ENCODE results near the gene DENND1A. TPM values are rescaled to one million over a fixed set of nuclear protein-coding genes. Genes with fewer than 3 reads are reported as not detected.

The DENND1A gene
- total RNA-seq, 2 experiments from 2014 or later: 21.9 to 23.3 TPM

- POLR2A ChIA-PET: no interaction called here
- no peak for TF ChIP-seq CTCF (IDR thresholded peaks at IDR 0.05)
- no peak for DNase-seq
These were observed 506.6 kb downstream of the DENND1A start for GRCh38 chr9:123423311-123423640.

DNA sequence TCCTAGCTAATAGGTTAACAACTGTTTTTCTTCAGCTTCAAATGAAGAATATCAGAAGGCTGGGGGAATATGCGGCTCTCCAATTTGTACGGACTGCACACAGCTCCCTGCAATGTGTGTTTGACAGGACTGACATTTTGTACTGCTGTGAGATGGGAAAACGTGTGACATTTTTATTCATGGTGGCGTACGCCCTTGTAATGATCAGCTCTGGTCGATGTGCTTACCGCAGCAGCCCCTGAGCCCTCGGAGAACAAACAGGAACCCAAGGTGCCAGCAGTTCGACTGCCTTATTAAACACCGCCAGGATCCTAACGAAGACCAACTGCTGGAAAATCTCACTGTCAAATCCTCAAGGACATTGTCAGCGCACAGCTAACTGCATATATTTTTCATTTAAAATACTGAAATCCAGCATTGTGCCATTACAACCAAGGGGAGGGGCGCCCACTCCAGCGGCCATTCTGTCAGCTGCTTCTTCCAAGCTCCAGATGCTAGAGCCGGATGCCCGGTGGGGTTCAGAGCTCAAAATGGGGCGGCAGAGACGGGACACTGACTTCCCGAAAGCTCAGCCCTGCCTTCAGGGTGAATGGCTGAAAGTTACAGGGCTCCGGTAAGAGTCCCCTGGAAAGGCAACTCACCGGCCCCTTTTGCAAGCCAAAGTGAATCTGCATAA lies 507.2 kb downstream of the DENND1A start:
- H3K4me3 Mint-ChIP-seq: no peak overlapping the region
- ATAC-seq (no peak), DNase-seq (no peak)
- H3K4me1 Mint-ChIP-seq (ENCODE audit: low read depth): no peaks in the 10 kb centered on the region
- intact Hi-C loops (cut with micrococcal nuclease): no loop called here
- ChIA-PET POLR2A (interaction anchor here (0.6 kb wide), 1 partner anchor 10 kb away, joined by 3 read pairs; no protein-coding TSS in a partner anchor), CTCF (no interaction called here)
- H3K36me3 Mint-ChIP-seq (ENCODE audit: low read depth): peaks cover 4% of the 10 kb centered on the region
- H3K27ac Mint-ChIP-seq: no peak overlapping the region
- TF ChIP-seq CTCF (IDR thresholded peaks at IDR 0.05): no peak
- no peaks in the 10 kb centered on the region for H3K9me3 Mint-ChIP-seq
- no peaks in the 10 kb centered on the region for H3K27me3 Mint-ChIP-seq

More at GRCh38 chr9:123423311-123423640, 506.6 kb downstream of the DENND1A start:
- no peak overlapping the region for H3K27ac Mint-ChIP-seq
- ATAC-seq: no peak
- H3K27me3 Mint-ChIP-seq: no peaks in the 10 kb centered on the region
- H3K36me3 Mint-ChIP-seq (ENCODE audit: low read depth): peaks cover 4% of the 10 kb centered on the region
- no peaks in the 10 kb centered on the region for H3K4me1 Mint-ChIP-seq (ENCODE audit: low read depth)
- intact Hi-C loops (cut with micrococcal nuclease): no loop called here
- CTCF ChIA-PET: no interaction called here
- no peak overlapping the region for H3K4me3 Mint-ChIP-seq
- no peaks in the 10 kb centered on the region for H3K9me3 Mint-ChIP-seq

DNA sequence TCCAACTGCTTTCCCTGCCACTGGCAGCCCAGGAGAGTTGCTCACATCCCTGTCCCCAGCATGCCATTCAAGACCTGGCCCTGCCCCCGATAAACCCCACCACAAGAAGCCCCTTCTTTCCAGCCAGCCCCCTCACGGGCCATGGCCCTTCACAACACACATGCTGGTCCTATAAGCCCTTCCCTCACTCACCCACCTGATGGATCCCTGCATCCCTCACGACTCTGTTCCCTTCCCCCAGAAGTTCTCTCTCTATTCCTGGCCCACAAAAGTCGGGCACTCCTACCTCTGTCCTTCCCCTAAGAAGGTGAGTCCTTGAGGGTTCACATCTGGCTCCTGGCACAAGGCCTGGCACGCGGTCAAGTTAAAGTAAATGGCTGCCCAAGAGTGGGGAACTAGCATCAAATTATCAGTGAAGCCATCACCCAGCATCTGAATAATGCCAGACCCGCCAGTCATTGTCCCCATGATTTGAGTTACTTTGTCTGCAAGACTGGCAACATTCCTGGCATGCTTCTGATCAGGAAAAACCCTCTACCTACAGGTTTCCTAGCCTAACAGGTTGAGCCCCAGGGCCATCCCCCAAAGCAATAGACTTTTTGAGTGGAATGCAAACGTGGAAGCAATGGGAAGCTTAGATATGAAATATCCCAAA lies 508.0 kb downstream of the DENND1A start:
- ATAC-seq: no peak
- Mint-ChIP-seq H3K4me3 (no peak overlapping the region), H3K9me3 (no peaks in the 10 kb centered on the region), H3K4me1 (ENCODE audit: low read depth) (no peaks in the 10 kb centered on the region), H3K27ac (peak overlapping the region; percentile 36), H3K27me3 (no peaks in the 10 kb centered on the region), H3K36me3 (ENCODE audit: low read depth) (peaks cover 3% of the 10 kb centered on the region)
- intact Hi-C loops (cut with micrococcal nuclease): no loop called here
- POLR2A ChIA-PET: interaction anchor here (0.6 kb wide), 1 partner anchor 11 kb away, joined by 3 read pairs; no protein-coding TSS in a partner anchor
- DNase-seq: no peak
- TF ChIP-seq CTCF (IDR thresholded peaks at IDR 0.05): no peak
- CTCF ChIA-PET: no interaction called here

GRCh38 chr9:123421186-123421585 lies 508.7 kb downstream of the DENND1A start:
- ATAC-seq (no peak), DNase-seq (no peak)
- Mint-ChIP-seq H3K9me3 (no peaks in the 10 kb centered on the region), H3K27me3 (no peaks in the 10 kb centered on the region), H3K4me3 (no peak overlapping the region), H3K4me1 (ENCODE audit: low read depth) (no peaks in the 10 kb centered on the region), H3K27ac (no peak overlapping the region), H3K36me3 (ENCODE audit: low read depth) (peaks cover 3% of the 10 kb centered on the region)
- ChIA-PET POLR2A (no interaction called here), CTCF (no interaction called here)
- intact Hi-C loops (cut with micrococcal nuclease): no loop called here
- TF ChIP-seq CTCF (IDR thresholded peaks at IDR 0.05): no peak

DNA sequence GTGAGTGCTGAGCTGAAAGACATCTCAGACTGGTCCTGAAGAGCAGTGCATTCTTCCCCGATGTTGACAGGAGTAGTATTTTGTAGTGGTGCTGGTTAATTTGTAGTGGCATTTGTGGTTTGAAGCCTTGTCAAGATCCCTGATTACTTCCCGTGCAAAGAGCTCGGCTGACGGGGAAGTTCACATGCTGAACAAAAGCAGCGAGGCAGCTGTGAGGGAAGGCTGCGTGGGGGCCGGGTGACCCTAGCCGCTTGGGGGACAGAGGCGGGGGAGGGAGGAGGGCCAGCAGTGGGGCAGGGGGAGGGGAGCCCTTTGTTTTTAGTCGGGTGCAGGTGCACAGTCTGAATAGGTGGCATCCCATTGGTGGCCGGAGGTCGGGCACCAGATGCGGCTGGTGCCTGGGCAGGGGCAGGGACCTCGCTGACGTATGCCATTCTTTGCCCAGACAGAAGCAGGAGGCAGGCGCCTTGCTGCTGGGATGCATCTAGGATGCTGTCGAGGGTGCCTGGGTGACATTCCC lies 509.3 kb downstream of the DENND1A start:
- H3K27ac Mint-ChIP-seq: no peak overlapping the region
- H3K36me3 Mint-ChIP-seq (ENCODE audit: low read depth): peaks cover 3% of the 10 kb centered on the region
- H3K27me3 Mint-ChIP-seq: no peaks in the 10 kb centered on the region
- ChIA-PET CTCF (no interaction called here), POLR2A (no interaction called here)
- intact Hi-C loops (cut with micrococcal nuclease): no loop called here
- no peak overlapping the region for H3K4me3 Mint-ChIP-seq
- no peaks in the 10 kb centered on the region for H3K4me1 Mint-ChIP-seq (ENCODE audit: low read depth)
- no peaks in the 10 kb centered on the region for H3K9me3 Mint-ChIP-seq
- ATAC-seq (no peak), DNase-seq (no peak)
- no peak for TF ChIP-seq CTCF (IDR thresholded peaks at IDR 0.05)

Data from activated CD8-positive, alpha-beta T cell treated with anti-CD3 and anti-CD28 coated beads for 36 hours (primary cell).